ENCODE results near the gene NUAK1. TPM values are rescaled to one million over a fixed set of nuclear protein-coding genes. Genes with fewer than 3 reads are reported as not detected.

Gene NUAK1
- total RNA-seq, 4 donors from 2014 or later, result 0.75 to 14.7 (median 3.5) TPM

DNA sequence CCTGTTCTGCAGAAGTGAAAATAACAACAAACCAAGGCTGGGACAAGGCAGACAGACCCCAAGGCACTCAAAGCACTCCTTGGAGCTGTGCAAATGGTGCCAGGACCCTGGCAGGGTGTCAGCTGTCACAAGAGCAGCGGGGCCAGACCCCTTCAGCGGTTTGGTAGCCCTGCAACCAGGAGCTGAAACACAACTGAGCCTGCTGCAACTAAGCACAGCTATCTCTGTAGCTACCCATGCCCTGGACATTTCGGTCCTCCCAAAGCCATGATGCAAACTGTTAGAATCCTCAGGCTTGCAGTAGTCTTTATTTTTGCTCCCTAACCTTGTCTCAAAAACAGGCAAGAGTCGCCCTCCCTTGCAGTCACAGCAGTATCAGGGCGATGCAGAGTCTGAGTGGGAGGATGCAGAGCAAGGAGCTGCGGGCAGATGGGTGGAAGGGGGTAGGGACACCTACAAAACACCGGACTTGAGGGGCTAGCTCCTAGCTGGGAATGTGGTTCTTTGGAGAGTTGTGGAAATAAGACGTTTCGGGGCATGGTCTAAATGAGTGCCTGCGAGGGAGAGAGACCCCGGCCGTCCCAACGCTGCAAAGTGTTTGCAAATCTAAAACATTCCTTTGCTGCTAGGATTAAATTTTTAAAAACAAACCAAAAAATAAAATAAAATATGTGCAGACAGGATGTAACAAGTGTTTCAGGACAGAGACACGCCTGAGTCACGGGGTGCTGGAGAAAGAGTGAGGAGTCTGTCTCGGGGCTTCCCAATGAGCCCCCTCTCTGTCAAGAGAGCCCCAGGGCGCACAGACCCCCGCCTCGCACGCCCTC, 1.0 kb downstream of the NUAK1 start:
- in situ Hi-C loops (cut with MboI; ENCODE audit: low pct_ligation_motif_present in 1 of 4, low pct_unique_long_range_greater_than_20kb in 1 of 4, low sequenced_read_pairs in 3 of 4), result loop anchor here (10.0 to 25.0 kb wide), 3 partner anchors 425 to 713 kb away; no protein-coding TSS in a partner anchor

DNA sequence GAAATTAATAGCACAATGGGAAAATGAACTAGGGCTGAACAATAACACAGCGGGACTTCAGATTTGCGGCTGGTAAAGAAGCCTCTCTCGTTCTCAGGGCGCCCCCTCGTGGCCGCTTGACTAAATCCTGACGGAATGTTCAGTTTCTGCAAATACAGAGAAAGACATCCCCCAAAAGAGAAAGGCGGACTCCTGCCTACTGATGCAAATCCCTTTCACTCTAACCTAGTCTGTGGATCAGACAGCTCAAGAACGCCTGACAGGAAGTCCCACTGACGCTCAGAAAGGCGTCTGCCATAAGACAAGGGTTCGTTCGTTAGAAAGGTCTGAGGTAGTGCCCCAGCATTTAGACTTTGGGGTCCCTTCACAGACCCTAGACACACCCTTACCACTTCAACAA, 2.5 kb downstream of the NUAK1 start:
- in situ Hi-C loops (cut with MboI; ENCODE audit: low pct_ligation_motif_present in 1 of 4, low pct_unique_long_range_greater_than_20kb in 1 of 4, low sequenced_read_pairs in 3 of 4) (loop anchor here (10.0 to 25.0 kb wide), 3 partner anchors 424 to 711 kb away; no protein-coding TSS in a partner anchor), intact Hi-C loops (cut with DNase I; ENCODE audit: low total_unique reads) (loop anchor here (10.0 kb wide), 1 partner anchor 431 kb away; no protein-coding TSS in a partner anchor)
- no peaks in the 10 kb centered on the region for H3K36me3 ChIP-seq
- H3K9me3 ChIP-seq, result no peaks in the 10 kb centered on the region
- peak overlapping the region in 1 of 4 donors; percentile 17 for H3K4me3 ChIP-seq
- peak overlapping the region; percentile 8 to 90 (median 72) for H3K27ac ChIP-seq
- H3K27me3 ChIP-seq, result peaks cover 35% of the 10 kb centered on the region
- 6 to 10% methylated on average over 13 of the region's 13 CpGs for WGBS, 2 donors (ENCODE audit: low coverage in 1 of 2)
- DNase-seq, result peak; percentile 86
- peaks cover 0 to 41% (median 11%) of the 10 kb centered on the region in 4 donors for H3K4me1 ChIP-seq
- TF ChIP-seq POLR2A (IDR thresholded peaks at IDR 0.05) (no peak), POLR2AphosphoS5 (IDR thresholded peaks at IDR 0.05) (no peak), EP300 (IDR thresholded peaks at IDR 0.05; ENCODE audit: low read depth) (no peak)
- TF ChIP-seq, protein P1, sequence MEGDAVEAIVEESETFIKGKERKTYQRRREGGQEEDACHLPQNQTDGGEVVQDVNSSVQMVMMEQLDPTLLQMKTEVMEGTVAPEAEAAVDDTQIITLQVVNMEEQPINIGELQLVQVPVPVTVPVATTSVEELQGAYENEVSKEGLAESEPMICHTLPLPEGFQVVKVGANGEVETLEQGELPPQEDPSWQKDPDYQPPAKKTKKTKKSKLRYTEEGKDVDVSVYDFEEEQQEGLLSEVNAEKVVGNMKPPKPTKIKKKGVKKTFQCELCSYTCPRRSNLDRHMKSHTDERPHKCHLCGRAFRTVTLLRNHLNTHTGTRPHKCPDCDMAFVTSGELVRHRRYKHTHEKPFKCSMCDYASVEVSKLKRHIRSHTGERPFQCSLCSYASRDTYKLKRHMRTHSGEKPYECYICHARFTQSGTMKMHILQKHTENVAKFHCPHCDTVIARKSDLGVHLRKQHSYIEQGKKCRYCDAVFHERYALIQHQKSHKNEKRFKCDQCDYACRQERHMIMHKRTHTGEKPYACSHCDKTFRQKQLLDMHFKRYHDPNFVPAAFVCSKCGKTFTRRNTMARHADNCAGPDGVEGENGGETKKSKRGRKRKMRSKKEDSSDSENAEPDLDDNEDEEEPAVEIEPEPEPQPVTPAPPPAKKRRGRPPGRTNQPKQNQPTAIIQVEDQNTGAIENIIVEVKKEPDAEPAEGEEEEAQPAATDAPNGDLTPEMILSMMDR (IDR thresholded peaks at IDR 0.05), result peak; percentile 74 to 87 (median 82)

More for the DNA sequence above, 1.0 kb downstream of the NUAK1 start:
- Histone ChIP-seq H3K27ac (peak overlapping the region; percentile 83 to 90 (median 88)), H3K9me3 (no peaks in the 10 kb centered on the region), H3K27me3 (peaks cover 35% of the 10 kb centered on the region), H3K4me3 (peak overlapping the region; percentile 58 to 77 (median 69)), H3K36me3 (no peaks in the 10 kb centered on the region), H3K4me1 (peaks cover 0 to 34% (median 8%) of the 10 kb centered on the region in 4 donors)
- intact Hi-C loops (cut with DNase I; ENCODE audit: low total_unique reads), result loop anchor here (1.0 to 10.0 kb wide), 2 partner anchors 433 to 719 kb away; no protein-coding TSS in a partner anchor
- WGBS, 2 donors (ENCODE audit: low coverage in 1 of 2), result 43 to 48% methylated on average over 9 to 20 of the region's 20 CpGs
- DNase-seq, result no peak
- TF ChIP-seq EP300 (IDR thresholded peaks at IDR 0.05; ENCODE audit: low read depth) (no peak), POLR2A (IDR thresholded peaks at IDR 0.05) (no peak), POLR2AphosphoS5 (IDR thresholded peaks at IDR 0.05) (no peak)
- TF ChIP-seq, protein P1 (IDR thresholded peaks at IDR 0.05), result no peak

DNA sequence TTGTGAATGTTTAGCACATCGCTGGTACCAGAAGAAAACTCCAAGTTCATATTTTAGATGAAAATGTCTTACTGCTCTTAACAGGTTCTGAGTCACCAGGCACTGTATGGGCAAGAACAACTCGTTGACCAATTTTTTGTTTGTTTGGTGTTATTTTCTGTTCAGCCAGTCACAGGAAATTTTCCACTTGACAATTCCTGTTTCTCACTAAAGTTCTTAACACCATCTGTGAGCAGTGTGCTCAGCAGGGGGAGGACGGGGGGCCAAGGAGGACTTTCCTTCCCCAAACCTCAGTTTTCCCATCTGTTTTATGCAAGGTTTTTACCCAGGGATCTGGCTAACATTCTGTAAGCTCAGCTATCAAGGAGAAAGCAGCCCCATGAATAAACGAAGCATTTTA, 3.0 kb downstream of the NUAK1 start:
- no peak for DNase-seq
- H3K4me3 ChIP-seq, result peak overlapping the region in 1 of 4 donors; percentile 17
- peaks cover 35% of the 10 kb centered on the region for H3K27me3 ChIP-seq
- no peaks in the 10 kb centered on the region for H3K36me3 ChIP-seq
- peak overlapping the region; percentile 8 to 90 (median 34) for H3K27ac ChIP-seq
- no peaks in the 10 kb centered on the region for H3K9me3 ChIP-seq
- 23 to 39% methylated on average over 4 of the region's 4 CpGs for WGBS, 2 donors (ENCODE audit: low coverage in 1 of 2)
- peaks cover 0 to 42% (median 11%) of the 10 kb centered on the region in 4 donors for H3K4me1 ChIP-seq
- intact Hi-C loops (cut with DNase I; ENCODE audit: low total_unique reads) (loop anchor here (10.0 kb wide), 1 partner anchor 431 kb away; no protein-coding TSS in a partner anchor), in situ Hi-C loops (cut with MboI; ENCODE audit: low pct_ligation_motif_present in 1 of 4, low pct_unique_long_range_greater_than_20kb in 1 of 4, low sequenced_read_pairs in 3 of 4) (loop anchor here (10.0 to 25.0 kb wide), 3 partner anchors 423 to 711 kb away; no protein-coding TSS in a partner anchor)
- TF ChIP-seq EP300 (IDR thresholded peaks at IDR 0.05; ENCODE audit: low read depth), result no peak
- no peak for TF ChIP-seq POLR2AphosphoS5 (IDR thresholded peaks at IDR 0.05)
- no peak for TF ChIP-seq POLR2A (IDR thresholded peaks at IDR 0.05)
- TF ChIP-seq, protein P1 (IDR thresholded peaks at IDR 0.05), result no peak

DNA sequence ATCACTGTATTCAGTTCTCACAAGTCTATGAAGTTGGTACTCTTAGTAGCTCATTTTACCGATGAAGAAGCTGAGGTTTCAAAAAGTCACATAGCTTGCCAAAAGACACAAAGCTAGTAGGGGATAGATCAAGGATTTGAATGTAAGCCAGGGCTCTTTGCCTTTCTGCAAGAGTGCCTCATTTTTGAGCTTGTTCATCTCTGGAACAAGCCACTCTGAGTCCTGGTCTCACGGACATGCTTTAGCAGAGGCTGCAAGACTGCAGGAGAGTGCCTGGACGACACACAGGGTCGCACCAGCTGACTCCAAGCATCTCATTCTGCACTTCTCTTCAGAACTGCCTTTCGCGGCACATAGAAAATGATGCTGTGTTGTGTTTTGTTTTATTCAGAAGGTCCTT, 3.7 kb downstream of the NUAK1 start:
- H3K27ac ChIP-seq, result no peak overlapping the region
- intact Hi-C loops (cut with DNase I; ENCODE audit: low total_unique reads), result loop anchor here (10.0 kb wide), 1 partner anchor 430 kb away; no protein-coding TSS in a partner anchor
- peaks cover 0 to 35% (median 11%) of the 10 kb centered on the region in 4 donors for H3K4me1 ChIP-seq
- 33 to 69% methylated on average over 1 to 6 of the region's 6 CpGs for WGBS, 2 donors (ENCODE audit: low coverage in 1 of 2)
- H3K4me3 ChIP-seq, result no peak overlapping the region
- no peaks in the 10 kb centered on the region for H3K36me3 ChIP-seq
- no peak for DNase-seq
- TF ChIP-seq POLR2AphosphoS5 (IDR thresholded peaks at IDR 0.05) (no peak), POLR2A (IDR thresholded peaks at IDR 0.05) (no peak), EP300 (IDR thresholded peaks at IDR 0.05; ENCODE audit: low read depth) (no peak)
- TF ChIP-seq, protein P1 (IDR thresholded peaks at IDR 0.05), result no peak
- in situ Hi-C loops (cut with MboI; ENCODE audit: low pct_ligation_motif_present in 1 of 4, low pct_unique_long_range_greater_than_20kb in 1 of 4, low sequenced_read_pairs in 3 of 4), result loop anchor here (10.0 to 25.0 kb wide), 3 partner anchors 423 to 710 kb away; no protein-coding TSS in a partner anchor
- no peaks in the 10 kb centered on the region for H3K9me3 ChIP-seq
- peaks cover 35% of the 10 kb centered on the region for H3K27me3 ChIP-seq
